ENCODE results near the gene ZNF532.

- no peak for TF ChIP-seq E2F3 (CRISPR knock-in tag; IDR thresholded peaks at IDR 0.05)
- no peak for TF ChIP-seq ZNF217 (CRISPR knock-in tag; IDR thresholded peaks at IDR 0.05)
- no peak for TF ChIP-seq LCOR (CRISPR knock-in tag; IDR thresholded peaks at IDR 0.05)
- no peak for TF ChIP-seq MECOM (CRISPR knock-in tag; IDR thresholded peaks at IDR 0.05)
- no peak for TF ChIP-seq HDAC6 (IDR thresholded peaks at IDR 0.05; ENCODE audit: low read depth, low read length)
Measured at GRCh38 chr18:58967751-58968254, 103.1 kb downstream of the ZNF532 start.
